PFSK-1 (cell line): ENCODE data around the gene KCNIP1.

Source experiments
- FOXP2 ChIP-seq: optimal IDR thresholded peaks from 2 replicates; pipeline ENCODE3; 2011; ENCODE audit warnings: borderline replicate concordance, control low read depth, inconsistent platforms; ENCODE audit not compliant: insufficient read depth; ENCODE audit errors: extremely low read length, extremely low read depth
- POLR2AphosphoS5 ChIP-seq: IDR thresholded peaks from 2 replicates; pipeline ENCODE4 v1.6.1; 2012; ENCODE audit warnings: low read depth, mild to moderate bottlenecking, control low read depth, low read length, moderate library complexity
- REST ChIP-seq, 2 experiments: IDR thresholded peaks; 2 replicates each; pipeline versions ENCODE4 v1.6.1 to v1.8.0; 2011 to 2012; ENCODE audit warnings: low read depth in 2 of 2, low read length in 2 of 2, control low read depth in 1 of 2, inconsistent platforms in 1 of 2, mild to moderate bottlenecking in 1 of 2, moderate library complexity in 1 of 2; ENCODE audit not compliant: insufficient read depth in 1 of 2
- SIN3A ChIP-seq: IDR thresholded peaks from 2 replicates; pipeline ENCODE4 v1.6.1; 2012; ENCODE audit warnings: mild to moderate bottlenecking, low read length, moderate library complexity, borderline replicate concordance; ENCODE audit not compliant: insufficient read depth
- TAF1 ChIP-seq: IDR thresholded peaks from 2 replicates; pipeline ENCODE4 v1.6.1; 2012; ENCODE audit warnings: low read length, control low read depth, borderline replicate concordance; ENCODE audit not compliant: insufficient read depth

The KCNIP1 gene

GRCh38 chr5:170634256-170634990 lies 130.6 kb downstream of the KCNIP1 start:
- TF ChIP-seq FOXP2 = no peak
- TF ChIP-seq SIN3A = no peak
- TF ChIP-seq TAF1 = no peak
- TF ChIP-seq REST (IDR thresholded peaks at IDR 0.05; ENCODE audit: insufficient read depth in 1 of 2, low read depth in 2 of 2, low read length in 2 of 2) = no peak
- no peak for TF ChIP-seq POLR2AphosphoS5

DNA sequence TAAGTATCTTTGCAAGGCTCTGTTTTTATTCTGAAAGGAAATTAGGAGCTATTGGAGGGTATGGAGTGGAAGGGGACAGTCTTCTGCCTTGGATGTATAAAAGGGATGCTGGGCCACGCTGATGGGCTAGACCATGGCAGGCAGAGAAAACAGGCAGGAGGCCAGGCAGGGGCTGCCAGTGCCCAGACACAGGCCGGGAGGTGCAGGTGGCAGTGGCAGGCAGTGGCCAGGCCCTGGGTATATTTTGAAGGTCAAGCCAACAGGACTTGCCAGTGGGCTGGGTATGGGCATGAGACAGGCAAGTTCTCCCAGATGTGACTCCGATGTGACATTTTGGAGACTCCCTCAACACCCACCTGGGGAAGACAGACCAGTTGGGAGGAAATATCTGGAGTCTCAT lies 131.9 kb downstream of the KCNIP1 start:
- no peak for TF ChIP-seq SIN3A
- no peak for TF ChIP-seq POLR2AphosphoS5
- no peak for TF ChIP-seq TAF1
- no peak for TF ChIP-seq FOXP2
- no peak for TF ChIP-seq REST (IDR thresholded peaks at IDR 0.05; ENCODE audit: insufficient read depth in 1 of 2, low read depth in 2 of 2, low read length in 2 of 2)

GRCh38 chr5:170636206-170636605 lies 132.4 kb downstream of the KCNIP1 start:
- no peak for TF ChIP-seq REST (IDR thresholded peaks at IDR 0.05; ENCODE audit: insufficient read depth in 1 of 2, low read depth in 2 of 2, low read length in 2 of 2)
- no peak for TF ChIP-seq POLR2AphosphoS5
- no peak for TF ChIP-seq TAF1

- no peak for TF ChIP-seq TAF1
- TF ChIP-seq REST (IDR thresholded peaks at IDR 0.05; ENCODE audit: insufficient read depth in 1 of 2, low read depth in 2 of 2, low read length in 2 of 2) = no peak
- TF ChIP-seq FOXP2 = no peak
Observed at GRCh38 chr5:170636801-170637477, 133.1 kb downstream of the KCNIP1 start.
